ENCODE results near the gene ZSWIM1. TPM values are rescaled to one million over a fixed set of nuclear protein-coding genes. Genes with fewer than 3 reads are reported as not detected.
A peak's percentile ranks its signal among the peaks of the same experiment; 100 is the strongest.
"Not testable (repeated sequence)": the region's sequence is repeated elsewhere in the genome, so short reads cannot be mapped to it uniquely, and the experiment has no call there.

Gene ZSWIM1
- total RNA-seq, 4 donors from 2014 or later = 6.6 to 8.8 (median 7.6) TPM

- Histone ChIP-seq H3K4me3 (no peak overlapping the region), H3K4me1 (peaks cover 9 to 37% (median 18%) of the 10 kb centered on the region in 3 donors), H3K36me3 (no peaks in the 10 kb centered on the region), H3K9me3 (no peaks in the 10 kb centered on the region), H3K27ac (no peak overlapping the region), H3K27me3 (no peaks in the 10 kb centered on the region)
- 100% methylated on average over 1 of the region's 2 CpGs; no CpG with 5 or more reads in 1 of the 2 donors for WGBS, 2 donors
- DNase-seq = no peak
- TF ChIP-seq, protein P1, sequence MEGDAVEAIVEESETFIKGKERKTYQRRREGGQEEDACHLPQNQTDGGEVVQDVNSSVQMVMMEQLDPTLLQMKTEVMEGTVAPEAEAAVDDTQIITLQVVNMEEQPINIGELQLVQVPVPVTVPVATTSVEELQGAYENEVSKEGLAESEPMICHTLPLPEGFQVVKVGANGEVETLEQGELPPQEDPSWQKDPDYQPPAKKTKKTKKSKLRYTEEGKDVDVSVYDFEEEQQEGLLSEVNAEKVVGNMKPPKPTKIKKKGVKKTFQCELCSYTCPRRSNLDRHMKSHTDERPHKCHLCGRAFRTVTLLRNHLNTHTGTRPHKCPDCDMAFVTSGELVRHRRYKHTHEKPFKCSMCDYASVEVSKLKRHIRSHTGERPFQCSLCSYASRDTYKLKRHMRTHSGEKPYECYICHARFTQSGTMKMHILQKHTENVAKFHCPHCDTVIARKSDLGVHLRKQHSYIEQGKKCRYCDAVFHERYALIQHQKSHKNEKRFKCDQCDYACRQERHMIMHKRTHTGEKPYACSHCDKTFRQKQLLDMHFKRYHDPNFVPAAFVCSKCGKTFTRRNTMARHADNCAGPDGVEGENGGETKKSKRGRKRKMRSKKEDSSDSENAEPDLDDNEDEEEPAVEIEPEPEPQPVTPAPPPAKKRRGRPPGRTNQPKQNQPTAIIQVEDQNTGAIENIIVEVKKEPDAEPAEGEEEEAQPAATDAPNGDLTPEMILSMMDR (IDR thresholded peaks at IDR 0.05) = no peak
- TF ChIP-seq POLR2A (IDR thresholded peaks at IDR 0.05) = no peak
- intact Hi-C loops (cut with DNase I) = no loop called here
These were observed 45.7 kb downstream of the ZSWIM1 start for GRCh38 chr20:45926731-45927070.

- 65 to 81% methylated on average over 11 to 13 of the region's 14 CpGs for WGBS, 2 donors
- H3K36me3 ChIP-seq = peaks cover 0 to under 1% (median 0%) of the 10 kb centered on the region in 3 donors
- intact Hi-C loops (cut with DNase I) = no loop called here
- no peak for DNase-seq
- no peak for TF ChIP-seq POLR2A (IDR thresholded peaks at IDR 0.05)
- TF ChIP-seq, protein P1 (IDR thresholded peaks at IDR 0.05) = no peak
- no peaks in the 10 kb centered on the region for H3K9me3 ChIP-seq
- no peak overlapping the region for H3K27ac ChIP-seq
- H3K4me1 ChIP-seq = peaks cover 8 to 31% (median 17%) of the 10 kb centered on the region in 3 donors
- H3K4me3 ChIP-seq = no peak overlapping the region
- H3K27me3 ChIP-seq = no peaks in the 10 kb centered on the region
These were observed 46.2 kb downstream of the ZSWIM1 start for GRCh38 chr20:45927071-45927878.

DNA sequence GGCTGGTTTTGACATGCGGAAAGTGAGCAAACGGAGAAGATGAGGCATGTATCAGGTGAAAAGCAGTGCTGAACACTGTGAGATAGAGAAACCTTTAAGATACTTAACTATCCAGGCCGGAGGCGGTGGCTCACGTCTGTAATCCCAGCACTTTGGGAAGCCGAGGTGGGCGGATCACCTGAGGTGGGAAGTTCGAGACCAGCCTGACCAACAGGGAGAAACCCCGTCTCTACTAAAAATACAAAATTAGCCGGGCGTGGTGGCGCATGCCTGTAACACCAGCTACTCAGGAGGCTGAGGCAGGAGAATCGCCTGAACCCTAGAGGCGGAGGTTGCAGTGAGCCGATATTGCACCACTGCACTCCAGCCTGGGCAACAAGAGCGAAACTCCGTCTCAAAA is 50.7 kb downstream of the ZSWIM1 start:
- 94 to 95% methylated on average over 13 to 17 of the region's 17 CpGs for WGBS, 2 donors
- intact Hi-C loops (cut with DNase I); DNase-seq: not testable (repeated sequence)

GRCh38 chr20:45933266-45934045 is 52.4 kb downstream of the ZSWIM1 start:
- Histone ChIP-seq H3K27ac (peak overlapping the region; percentile 100), H3K36me3 (peaks cover 7 to 26% (median 12%) of the 10 kb centered on the region in 3 donors), H3K4me3 (peak overlapping the region; percentile 91 to 99 (median 97)), H3K27me3 (no peaks in the 10 kb centered on the region), H3K4me1 (peaks cover 12 to 41% (median 16%) of the 10 kb centered on the region in 3 donors), H3K9me3 (no peaks in the 10 kb centered on the region)
- intact Hi-C loops (cut with DNase I) = no loop called here
- peak in 1 of 4 donors; percentile 37 for TF ChIP-seq POLR2A (IDR thresholded peaks at IDR 0.05)
- TF ChIP-seq, protein P1 (IDR thresholded peaks at IDR 0.05) = peak in 4 of 6 experiments; percentile 29 to 39 (median 37)
- WGBS, 2 donors = 3 to 27% methylated on average over 10 to 12 of the region's 22 CpGs
- DNase-seq = no peak

More for the DNA sequence above, 50.7 kb downstream of the ZSWIM1 start:
- not testable (repeated sequence) for H3K27me3 ChIP-seq, H3K9me3 ChIP-seq, H3K4me3 ChIP-seq, H3K36me3 ChIP-seq, H3K27ac ChIP-seq
- H3K4me1 ChIP-seq = peaks cover 8 to 27% (median 14%) of the 10 kb centered on the region in 3 donors

DNA sequence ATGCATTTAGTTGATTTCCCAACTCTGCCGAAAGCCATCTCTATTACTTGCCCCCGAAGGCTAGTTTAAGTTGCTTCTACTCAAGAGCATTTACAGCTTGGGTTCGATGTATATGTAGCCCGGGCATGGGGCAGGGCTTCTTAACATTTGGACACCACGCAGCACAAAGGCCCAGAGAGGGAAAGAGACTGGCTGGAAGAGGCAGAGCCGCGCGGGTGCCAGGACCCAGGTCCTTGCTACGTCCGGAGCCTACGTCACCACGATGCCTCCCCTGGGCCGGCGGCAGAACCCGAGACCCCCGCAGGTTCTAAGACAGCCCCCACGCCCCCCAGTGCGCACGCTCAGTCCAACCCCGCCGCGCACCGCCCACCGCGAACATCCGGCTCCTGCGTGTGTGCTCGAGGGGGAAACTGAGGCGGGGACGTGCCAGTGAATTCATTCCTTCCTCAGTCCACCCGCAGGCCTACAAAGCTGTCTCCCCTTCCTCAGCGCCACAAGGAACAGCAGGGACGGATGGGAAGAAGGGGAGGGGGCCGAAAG is 53.1 kb downstream of the ZSWIM1 start:
- 0% methylated on average over 4 to 10 of the region's 34 CpGs for WGBS, 2 donors

More for the DNA sequence above, 53.1 kb downstream of the ZSWIM1 start:
- H3K4me1 ChIP-seq = peaks cover 12 to 47% (median 16%) of the 10 kb centered on the region in 3 donors
- TF ChIP-seq POLR2A (IDR thresholded peaks at IDR 0.05) = no peak
- no peak for DNase-seq
- H3K27me3 ChIP-seq = no peaks in the 10 kb centered on the region
- peak overlapping the region; percentile 91 to 99 (median 97) for H3K4me3 ChIP-seq
- H3K36me3 ChIP-seq = peaks cover 13 to 33% (median 17%) of the 10 kb centered on the region in 3 donors
- intact Hi-C loops (cut with DNase I) = no loop called here
- H3K9me3 ChIP-seq = no peaks in the 10 kb centered on the region
- H3K27ac ChIP-seq = peak overlapping the region; percentile 100

Other genes starting within 250 kb of the ZSWIM1 start
- gene WFDC9, start 249.9 kb upstream of the ZSWIM1 start, total RNA-seq = not detected
- gene WFDC11, start 211.0 kb upstream of the ZSWIM1 start, total RNA-seq = not detected
- not detected for gene WFDC13, start 179.2 kb upstream of the ZSWIM1 start, total RNA-seq
- not detected for gene WFDC10B, start 176.2 kb upstream of the ZSWIM1 start, total RNA-seq
- not detected for gene SPINT4, start 158.9 kb upstream of the ZSWIM1 start, total RNA-seq
- gene WFDC3, start 89.3 kb upstream of the ZSWIM1 start, total RNA-seq = 1 to 10 TPM in 1 of 4 donors, not detected in 3; 1.3 TPM
- 10 to 100 TPM; 13.9 to 23.1 (median 20.3) TPM for gene DNTTIP1, start 89.3 kb upstream of the ZSWIM1 start, total RNA-seq
- 10 to 100 TPM; 17.4 to 54.4 (median 31.2) TPM for gene UBE2C, start 68.6 kb upstream of the ZSWIM1 start, total RNA-seq
- 1 to 10 TPM in 1 of 4 donors, not detected in 3; 1.1 TPM for gene TNNC2, start 53.9 kb upstream of the ZSWIM1 start, total RNA-seq
- gene SNX21, start 47.4 kb upstream of the ZSWIM1 start, total RNA-seq = 10 to 100 TPM; 21.2 to 43.2 (median 37.4) TPM
- gene ACOT8, start 23.8 kb upstream of the ZSWIM1 start, total RNA-seq = 10 to 100 TPM; 27.7 to 35.0 (median 31.1) TPM
- gene ZSWIM3, start 23.6 kb upstream of the ZSWIM1 start, total RNA-seq = 1 to 10 TPM; 1.1 to 3.2 (median 2.5) TPM
- 1 to 10 TPM in 2 of 4 donors, not detected in 2; 1.1 to 1.3 TPM for gene SPATA25, start 6.4 kb downstream of the ZSWIM1 start, total RNA-seq
- gene NEURL2, start 10.0 kb downstream of the ZSWIM1 start, total RNA-seq = 1 to 10 TPM; 4.1 to 6.5 (median 5.5) TPM
- 10 to 100 TPM; 44.5 to 74.8 (median 56.8) TPM for gene CTSA, start 10.1 kb downstream of the ZSWIM1 start, total RNA-seq
- gene PLTP, start 30.9 kb downstream of the ZSWIM1 start, total RNA-seq = 100 to 1,000 TPM in 2 of 4 donors, 10 to 100 TPM in 1, 1 to 10 TPM in 1; 5.9 to 248 (median 92.6) TPM
- 10 to 100 TPM; 10.4 to 36.8 (median 16.4) TPM for gene PCIF1, start 53.5 kb downstream of the ZSWIM1 start, total RNA-seq
- gene ZNF335, start 91.0 kb downstream of the ZSWIM1 start, total RNA-seq = 10 to 100 TPM; 10.5 to 22.5 (median 19.8) TPM
- gene MMP9, start 127.7 kb downstream of the ZSWIM1 start, total RNA-seq = under 1 TPM in 3 of 4 donors, not detected in 1; 0.18 to 0.50 (median 0.38) TPM
- not detected for gene SLC12A5, start 148.0 kb downstream of the ZSWIM1 start, total RNA-seq
- gene NCOA5, start 208.7 kb downstream of the ZSWIM1 start, total RNA-seq = 10 to 100 TPM; 20.7 to 29.8 (median 22.3) TPM
- gene CD40, start 237.1 kb downstream of the ZSWIM1 start, total RNA-seq = 10 to 100 TPM in 2 of 4 donors, 1 to 10 TPM in 2; 3.2 to 15.3 (median 10.2) TPM

Data from esophagus squamous epithelium (tissue), 5 donors.